ENCODE results near the gene TUFT1.
"Not testable (repeated sequence)": the region's sequence is repeated elsewhere in the genome, so short reads cannot be mapped to it uniquely, and the experiment has no call there.

The TUFT1 gene

DNA sequence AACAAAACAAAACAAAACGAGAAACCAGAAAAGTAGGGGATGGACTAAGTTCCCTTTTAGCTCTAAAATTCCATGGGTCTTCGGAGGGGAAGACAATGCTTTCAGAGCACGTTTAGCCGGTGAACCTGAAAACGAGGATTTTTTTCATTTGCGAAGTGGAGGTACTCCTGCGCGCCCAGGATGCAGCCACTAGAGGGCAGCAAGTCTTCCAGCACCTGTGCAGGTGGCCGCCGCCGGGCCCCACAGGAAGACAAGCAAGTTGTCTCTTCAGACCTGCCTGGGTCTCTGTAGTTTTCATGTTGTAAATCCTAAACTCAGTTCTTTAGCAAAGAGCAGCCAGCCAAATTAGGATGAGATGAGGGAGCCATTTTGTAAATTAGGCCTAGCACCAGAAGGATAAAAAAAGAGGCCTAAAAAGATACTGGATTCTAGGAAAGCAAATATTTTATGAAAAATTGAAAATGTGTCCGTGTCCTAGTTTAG, 54.1 kb downstream of the TUFT1 start:
- Histone ChIP-seq H3K27me3 (ENCODE audit: control insufficient read depth, insufficient read depth, low read length, poor library complexity, severe bottlenecking) (peaks cover 7% of the 10 kb centered on the region), H3K27ac (ENCODE audit: insufficient read depth, low read depth, low read length, poor library complexity, severe bottlenecking) (no peak overlapping the region), H3K9me3 (ENCODE audit: control insufficient read depth, low read length) (no peaks in the 10 kb centered on the region), H3K4me1 (ENCODE audit: control insufficient read depth, insufficient read depth, low read length) (no peaks in the 10 kb centered on the region), H3K36me3 (ENCODE audit: control insufficient read depth, insufficient read depth, low read length) (no peaks in the 10 kb centered on the region), H3K4me3 (ENCODE audit: insufficient read depth, low read depth, low read length) (peak overlapping the region; percentile 18)
- WGBS, 2 experiments: 8 to 9% methylated on average over 12 of the region's 12 CpGs

DNA sequence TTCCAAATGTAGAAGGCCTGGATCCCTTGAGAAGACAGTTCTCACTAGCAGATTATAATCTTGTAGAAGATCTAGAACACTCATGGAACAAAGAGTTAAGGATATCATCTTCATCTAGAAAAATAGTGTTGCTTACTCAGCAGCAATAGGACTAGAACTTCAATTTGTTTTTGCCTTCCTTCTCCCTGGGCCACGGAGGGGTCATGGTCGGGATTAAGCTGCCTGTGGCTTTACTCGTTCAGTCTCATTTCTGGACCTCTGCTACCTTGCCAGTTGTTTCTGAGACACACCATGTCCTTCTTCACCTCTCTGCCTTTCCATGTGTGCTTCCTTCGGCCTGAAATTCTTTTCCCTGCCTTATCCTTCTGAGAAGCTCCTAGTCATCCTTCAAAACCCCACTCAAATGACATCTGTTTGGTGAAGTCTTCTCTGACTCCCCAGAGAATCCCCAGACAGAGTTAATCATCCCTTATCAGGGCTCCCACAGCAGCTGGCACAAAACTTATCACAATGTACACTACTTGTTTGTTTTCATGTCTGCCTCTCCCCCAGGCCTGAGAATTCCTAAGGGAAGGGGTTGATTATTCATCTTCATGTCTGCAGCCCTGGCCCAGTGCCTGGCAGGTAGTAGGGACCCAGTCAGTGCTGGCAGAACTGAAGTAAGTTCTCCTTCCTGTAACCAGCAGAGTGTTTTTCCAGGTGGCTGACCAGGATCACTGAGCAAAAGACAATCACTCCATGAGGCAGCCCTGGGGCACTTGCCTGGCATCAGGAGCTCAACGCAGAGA, 56.3 kb downstream of the TUFT1 start:
- H3K4me1 ChIP-seq (ENCODE audit: control insufficient read depth, insufficient read depth, low read length): no peaks in the 10 kb centered on the region
- 86 to 89% methylated on average over 5 of the region's 5 CpGs for WGBS, 2 experiments
- H3K27me3 ChIP-seq (ENCODE audit: control insufficient read depth, insufficient read depth, low read length, poor library complexity, severe bottlenecking): peaks cover 7% of the 10 kb centered on the region
- H3K36me3 ChIP-seq (ENCODE audit: control insufficient read depth, insufficient read depth, low read length): no peaks in the 10 kb centered on the region
- H3K4me3 ChIP-seq (ENCODE audit: insufficient read depth, low read depth, low read length): no peak overlapping the region
- no peaks in the 10 kb centered on the region for H3K9me3 ChIP-seq (ENCODE audit: control insufficient read depth, low read length)
- H3K27ac ChIP-seq (ENCODE audit: insufficient read depth, low read depth, low read length, poor library complexity, severe bottlenecking): no peak overlapping the region

DNA sequence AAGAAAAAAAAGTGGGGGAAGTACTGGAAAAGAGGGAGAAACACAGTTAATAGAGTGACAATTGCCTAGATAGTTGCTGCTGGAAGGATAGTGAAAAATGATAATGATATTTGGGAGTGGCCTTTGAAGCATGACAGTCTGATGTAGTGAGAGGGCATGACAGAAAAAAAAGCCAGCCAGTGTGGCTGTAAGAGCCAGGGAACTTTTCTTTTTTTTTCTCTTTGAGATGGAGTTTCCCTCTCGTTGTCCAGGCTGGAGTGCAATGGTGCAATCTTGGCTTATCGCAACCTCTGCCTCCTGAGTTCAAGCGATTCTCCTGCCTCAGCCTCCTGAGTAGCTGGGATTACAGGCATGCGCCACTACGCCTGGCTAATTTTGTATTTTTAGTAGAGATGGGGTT, 62.4 kb downstream of the TUFT1 start:
- H3K4me1 ChIP-seq (ENCODE audit: control insufficient read depth, insufficient read depth, low read length); H3K36me3 ChIP-seq (ENCODE audit: control insufficient read depth, insufficient read depth, low read length); H3K27me3 ChIP-seq (ENCODE audit: control insufficient read depth, insufficient read depth, low read length, poor library complexity, severe bottlenecking); H3K27ac ChIP-seq (ENCODE audit: insufficient read depth, low read depth, low read length, poor library complexity, severe bottlenecking); H3K4me3 ChIP-seq (ENCODE audit: insufficient read depth, low read depth, low read length); H3K9me3 ChIP-seq (ENCODE audit: control insufficient read depth, low read length): not testable (repeated sequence)
- 82 to 89% methylated on average over 5 of the region's 5 CpGs for WGBS, 2 experiments

DNA sequence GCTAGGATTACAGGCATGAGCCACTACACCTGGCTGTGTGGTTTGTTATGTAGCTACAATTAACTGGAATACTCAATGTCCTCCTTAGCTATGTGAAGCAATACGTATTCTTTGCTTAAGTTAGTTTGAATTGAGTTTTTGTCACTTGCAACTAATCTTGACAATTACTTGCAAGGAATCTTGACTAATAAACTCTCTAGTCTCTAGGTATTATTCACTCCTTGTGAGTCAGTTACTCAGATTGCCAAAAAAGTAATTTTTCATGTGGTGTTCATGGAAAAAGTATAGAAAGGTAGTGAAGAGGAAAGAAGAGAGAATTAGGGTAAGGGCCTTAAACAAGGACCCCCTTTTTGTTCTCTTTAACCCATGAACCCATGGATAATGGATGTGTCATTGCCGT, 64.2 kb downstream of the TUFT1 start:
- no peaks in the 10 kb centered on the region for H3K4me1 ChIP-seq (ENCODE audit: control insufficient read depth, insufficient read depth, low read length)
- H3K27me3 ChIP-seq (ENCODE audit: control insufficient read depth, insufficient read depth, low read length, poor library complexity, severe bottlenecking): no peaks in the 10 kb centered on the region
- H3K9me3 ChIP-seq (ENCODE audit: control insufficient read depth, low read length): no peaks in the 10 kb centered on the region
- no peak overlapping the region for H3K27ac ChIP-seq (ENCODE audit: insufficient read depth, low read depth, low read length, poor library complexity, severe bottlenecking)
- 84 to 86% methylated on average over 2 of the region's 2 CpGs for WGBS, 2 experiments
- no peaks in the 10 kb centered on the region for H3K36me3 ChIP-seq (ENCODE audit: control insufficient read depth, insufficient read depth, low read length)
- no peak overlapping the region for H3K4me3 ChIP-seq (ENCODE audit: insufficient read depth, low read depth, low read length)

DNA sequence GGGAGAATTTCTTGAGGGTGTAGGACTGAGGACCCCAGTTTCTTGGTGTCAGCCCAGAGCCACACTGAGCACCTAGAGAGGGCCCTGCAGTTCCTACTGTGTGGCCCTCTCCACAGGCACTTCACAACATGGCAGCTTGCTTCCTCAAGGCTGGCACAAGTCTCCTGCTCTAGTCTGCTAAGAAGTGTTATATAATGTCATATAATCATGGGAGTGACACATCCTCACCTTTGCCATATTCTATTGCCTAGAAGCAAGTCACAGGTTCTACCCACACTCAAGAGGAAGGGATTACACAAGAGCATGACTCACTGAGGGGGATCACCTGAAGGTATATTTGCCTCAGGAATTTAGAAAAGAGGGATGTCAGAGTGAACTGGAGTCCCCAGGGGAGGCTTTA, 66.3 kb downstream of the TUFT1 start:
- Histone ChIP-seq H3K27me3 (ENCODE audit: control insufficient read depth, insufficient read depth, low read length, poor library complexity, severe bottlenecking) (no peaks in the 10 kb centered on the region), H3K36me3 (ENCODE audit: control insufficient read depth, insufficient read depth, low read length) (no peaks in the 10 kb centered on the region), H3K27ac (ENCODE audit: insufficient read depth, low read depth, low read length, poor library complexity, severe bottlenecking) (no peak overlapping the region), H3K4me3 (ENCODE audit: insufficient read depth, low read depth, low read length) (no peak overlapping the region), H3K4me1 (ENCODE audit: control insufficient read depth, insufficient read depth, low read length) (no peaks in the 10 kb centered on the region), H3K9me3 (ENCODE audit: control insufficient read depth, low read length) (no peaks in the 10 kb centered on the region)

DNA sequence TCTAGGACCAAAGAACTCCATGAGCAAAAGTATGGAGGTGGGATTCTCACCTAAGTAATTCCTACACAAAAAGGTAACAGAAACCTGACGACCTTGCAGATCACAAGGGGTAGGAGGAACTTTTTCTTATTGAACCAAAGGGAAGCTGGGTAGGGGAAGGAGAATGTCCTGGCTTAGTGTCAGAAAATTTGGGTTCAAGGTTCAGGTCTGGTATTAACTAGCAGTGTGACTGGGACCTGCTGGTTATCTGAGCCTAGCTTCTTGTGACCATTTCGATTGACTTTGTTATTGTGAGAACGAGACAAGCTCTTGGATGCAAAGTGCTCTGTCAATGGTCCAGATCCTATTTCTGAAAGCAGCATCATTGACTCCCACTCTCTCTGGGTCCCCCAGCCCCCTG, 66.7 kb downstream of the TUFT1 start:
- Histone ChIP-seq H3K27me3 (ENCODE audit: control insufficient read depth, insufficient read depth, low read length, poor library complexity, severe bottlenecking) (no peaks in the 10 kb centered on the region), H3K9me3 (ENCODE audit: control insufficient read depth, low read length) (no peaks in the 10 kb centered on the region), H3K36me3 (ENCODE audit: control insufficient read depth, insufficient read depth, low read length) (no peaks in the 10 kb centered on the region), H3K27ac (ENCODE audit: insufficient read depth, low read depth, low read length, poor library complexity, severe bottlenecking) (no peak overlapping the region), H3K4me1 (ENCODE audit: control insufficient read depth, insufficient read depth, low read length) (no peaks in the 10 kb centered on the region), H3K4me3 (ENCODE audit: insufficient read depth, low read depth, low read length) (no peak overlapping the region)
- 88 to 95% methylated on average over 3 of the region's 3 CpGs for WGBS, 2 experiments

DNA sequence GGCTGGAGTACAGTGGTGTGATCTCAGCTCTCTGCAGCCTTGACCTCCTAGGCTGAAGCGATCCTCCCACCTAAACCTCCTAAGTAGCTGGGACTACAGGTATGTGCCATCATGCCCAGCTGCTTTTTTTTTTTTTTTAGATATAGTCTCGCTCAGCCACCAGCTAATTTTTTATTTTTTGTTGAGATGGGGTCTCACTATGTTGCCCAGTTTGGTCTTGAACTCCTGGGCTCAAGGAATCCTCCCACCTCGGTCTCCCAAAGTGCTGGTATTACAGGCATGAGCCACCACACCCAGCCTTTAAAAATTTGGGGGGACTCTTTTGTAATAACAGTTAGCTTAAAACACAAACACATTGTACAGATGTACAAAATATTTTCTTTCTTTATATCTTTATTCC, 70.0 kb downstream of the TUFT1 start:
- WGBS, 2 experiments: 86 to 89% methylated on average over 2 to 3 of the region's 3 CpGs

DNA sequence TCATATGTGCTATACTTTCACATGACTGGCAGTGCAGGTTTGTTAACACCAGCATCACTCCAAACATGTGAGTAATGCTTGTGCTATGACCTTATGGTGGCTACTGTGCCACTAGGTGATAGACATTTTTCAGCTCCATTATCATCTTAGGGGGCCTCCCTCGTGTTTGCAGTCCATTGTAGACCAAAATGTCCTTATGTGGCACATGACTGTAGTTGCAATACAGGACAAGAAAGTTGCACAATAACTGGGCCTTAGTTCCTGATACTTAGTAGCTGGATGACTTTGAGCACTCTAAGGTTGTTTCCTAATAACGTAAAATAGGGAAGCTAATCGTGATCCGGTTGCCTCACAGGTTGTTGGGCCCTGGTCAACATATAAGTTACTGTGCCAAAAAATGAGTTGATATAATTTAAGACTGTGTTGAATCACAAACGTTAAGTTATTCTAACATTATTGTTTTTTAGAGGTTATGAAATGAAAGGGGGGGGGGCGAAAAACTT, 71.2 kb downstream of the TUFT1 start:
- Histone ChIP-seq H3K27ac (ENCODE audit: insufficient read depth, low read depth, low read length, poor library complexity, severe bottlenecking) (no peak overlapping the region), H3K9me3 (ENCODE audit: control insufficient read depth, low read length) (no peaks in the 10 kb centered on the region), H3K27me3 (ENCODE audit: control insufficient read depth, insufficient read depth, low read length, poor library complexity, severe bottlenecking) (no peaks in the 10 kb centered on the region), H3K4me3 (ENCODE audit: insufficient read depth, low read depth, low read length) (no peak overlapping the region), H3K4me1 (ENCODE audit: control insufficient read depth, insufficient read depth, low read length) (no peaks in the 10 kb centered on the region), H3K36me3 (ENCODE audit: control insufficient read depth, insufficient read depth, low read length) (no peaks in the 10 kb centered on the region)
- WGBS, 2 experiments: 57 to 74% methylated on average over 5 to 6 of the region's 6 CpGs

More for the DNA sequence above, 70.0 kb downstream of the TUFT1 start:
- no peak overlapping the region for H3K27ac ChIP-seq (ENCODE audit: insufficient read depth, low read depth, low read length, poor library complexity, severe bottlenecking)
- H3K4me3 ChIP-seq (ENCODE audit: insufficient read depth, low read depth, low read length): no peak overlapping the region
- H3K27me3 ChIP-seq (ENCODE audit: control insufficient read depth, insufficient read depth, low read length, poor library complexity, severe bottlenecking): no peaks in the 10 kb centered on the region
- H3K9me3 ChIP-seq (ENCODE audit: control insufficient read depth, low read length): no peaks in the 10 kb centered on the region
- no peaks in the 10 kb centered on the region for H3K36me3 ChIP-seq (ENCODE audit: control insufficient read depth, insufficient read depth, low read length)
- H3K4me1 ChIP-seq (ENCODE audit: control insufficient read depth, insufficient read depth, low read length): no peaks in the 10 kb centered on the region

DNA sequence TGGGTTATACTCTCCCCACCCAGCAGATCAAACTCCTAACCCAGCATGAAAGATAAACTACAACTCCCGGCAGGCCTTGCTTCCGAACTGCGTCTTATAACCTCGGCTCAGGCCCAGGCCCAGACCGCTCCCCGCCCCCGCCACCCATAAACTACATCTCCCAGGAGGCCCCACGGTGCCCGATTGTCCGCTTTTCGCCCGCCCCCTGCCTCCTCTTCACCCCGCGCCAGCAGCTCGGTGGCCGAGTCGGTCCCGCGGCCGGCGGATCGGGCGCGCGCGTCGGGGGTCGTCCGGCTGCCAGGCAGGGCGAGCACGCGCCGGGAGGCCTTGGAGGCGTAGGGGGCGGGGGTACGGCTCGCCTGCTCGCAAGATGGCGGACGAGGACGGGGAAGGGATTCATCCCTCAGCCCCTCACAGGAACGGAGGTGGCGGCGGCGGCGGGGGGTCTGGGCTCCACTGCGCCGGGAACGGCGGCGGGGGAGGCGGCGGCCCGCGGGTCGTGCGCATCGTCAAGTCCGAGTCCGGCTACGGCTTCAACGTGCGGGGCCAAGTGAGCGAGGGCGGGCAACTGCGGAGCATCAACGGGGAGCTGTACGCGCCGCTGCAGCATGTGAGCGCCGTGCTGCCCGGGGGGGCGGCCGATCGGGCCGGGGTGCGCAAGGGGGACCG, 71.9 kb downstream of the TUFT1 start, which contains the start of gene SNX27:
SNX27 (plus strand) TSS at position 219 of the 669 bp plus-strand sequence; CDS start at position 371, 152 bp downstream.
- H3K4me1 ChIP-seq (ENCODE audit: control insufficient read depth, insufficient read depth, low read length): no peaks in the 10 kb centered on the region
- H3K27me3 ChIP-seq (ENCODE audit: control insufficient read depth, insufficient read depth, low read length, poor library complexity, severe bottlenecking): no peaks in the 10 kb centered on the region
- peak within 1 kb of the TSS; percentile 91 for H3K4me3 ChIP-seq (ENCODE audit: insufficient read depth, low read depth, low read length)
- WGBS, 2 experiments: 0% methylated on average over 79 of the region's 79 CpGs
- H3K36me3 ChIP-seq (ENCODE audit: control insufficient read depth, insufficient read depth, low read length): no peaks in the 10 kb centered on the region
- no peaks in the 10 kb centered on the region for H3K9me3 ChIP-seq (ENCODE audit: control insufficient read depth, low read length)
- peak within 1 kb of the TSS; percentile 30 for H3K27ac ChIP-seq (ENCODE audit: insufficient read depth, low read depth, low read length, poor library complexity, severe bottlenecking)

DNA sequence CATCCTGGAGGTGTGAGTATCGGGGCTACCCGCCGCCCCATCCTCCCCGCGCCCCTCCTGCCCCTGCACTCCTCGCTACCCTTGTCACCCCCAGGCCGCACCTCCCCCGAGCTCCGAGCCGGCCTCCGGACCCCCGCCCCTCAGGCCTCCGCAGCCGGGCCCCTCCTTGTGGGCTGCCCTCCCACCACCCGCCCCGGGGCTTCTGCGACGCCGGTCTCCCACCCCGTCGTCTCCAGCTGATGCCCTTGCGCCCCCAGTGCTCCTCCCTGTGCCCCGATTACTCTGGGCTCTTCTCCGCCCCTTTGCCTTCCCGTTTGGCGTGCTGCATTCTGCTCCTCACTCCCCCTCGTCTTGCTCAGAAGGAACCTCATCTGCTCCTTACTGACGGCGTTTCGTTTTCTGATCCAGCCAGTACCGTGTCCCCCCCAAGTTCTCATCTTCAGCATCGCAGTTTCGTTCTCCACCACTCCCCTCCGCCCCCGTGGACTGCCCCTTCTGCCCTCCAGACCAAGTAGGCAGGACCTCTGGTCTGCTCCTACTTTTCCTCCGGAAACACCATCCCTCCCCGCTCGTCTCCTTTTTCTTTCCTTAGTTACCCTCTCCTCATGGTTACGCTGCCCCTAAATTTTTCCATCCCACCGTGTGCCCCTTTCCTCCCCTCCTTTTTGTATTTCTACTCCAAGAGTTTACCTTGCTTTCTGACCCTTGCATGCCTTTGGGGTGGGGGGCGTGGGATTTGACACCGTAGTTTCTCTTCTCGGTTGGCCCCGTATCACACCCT, 72.6 kb downstream of the TUFT1 start:
- WGBS, 2 experiments: 0% methylated on average over 44 of the region's 44 CpGs
- no peaks in the 10 kb centered on the region for H3K27me3 ChIP-seq (ENCODE audit: control insufficient read depth, insufficient read depth, low read length, poor library complexity, severe bottlenecking)
- no peaks in the 10 kb centered on the region for H3K4me1 ChIP-seq (ENCODE audit: control insufficient read depth, insufficient read depth, low read length)
- H3K4me3 ChIP-seq (ENCODE audit: insufficient read depth, low read depth, low read length): peak overlapping the region; percentile 91
- H3K36me3 ChIP-seq (ENCODE audit: control insufficient read depth, insufficient read depth, low read length): no peaks in the 10 kb centered on the region
- no peaks in the 10 kb centered on the region for H3K9me3 ChIP-seq (ENCODE audit: control insufficient read depth, low read length)
- H3K27ac ChIP-seq (ENCODE audit: insufficient read depth, low read depth, low read length, poor library complexity, severe bottlenecking): no peak overlapping the region

Measured in ectodermal cell (in vitro differentiated cells).